GM21576 (cell line): ENCODE data around the gene CLCN1.
"Not testable (repeated sequence)": the region's sequence is repeated elsewhere in the genome, so short reads cannot be mapped to it uniquely, and the experiment has no call there.

Source experiments
- ATAC-seq: cut with Tn5 transposase; IDR thresholded peaks from one replicate; pipeline ENCODE4 v1.9.1; 2021; ENCODE audit warnings: mild to moderate bottlenecking, moderate library complexity; ENCODE audit not compliant: unreplicated experiment

Gene CLCN1

GRCh38 chr7:143315776-143316175 is at the start of gene CLCN1:
Gene CLCN1, plus strand, starts transcription at chr7:143316111. Its CDS starts 102 bp downstream, at chr7:143316213.
- no peak for ATAC-seq

GRCh38 chr7:143269251-143269650 is 46.7 kb upstream of the CLCN1 start:
- ATAC-seq = no peak

GRCh38 chr7:143271240-143271639 is 44.7 kb upstream of the CLCN1 start:
- ATAC-seq = no peak

- ATAC-seq = no peak
Observed at GRCh38 chr7:143272871-143273270, 43.0 kb upstream of the CLCN1 start.

GRCh38 chr7:143279186-143280098 is 36.5 kb upstream of the CLCN1 start:
- ATAC-seq = no peak

GRCh38 chr7:143280160-143280559 is 35.8 kb upstream of the CLCN1 start:
- no peak for ATAC-seq

GRCh38 chr7:143280566-143280965 is 35.3 kb upstream of the CLCN1 start:
- ATAC-seq = no peak

GRCh38 chr7:143281529-143281928 is 34.4 kb upstream of the CLCN1 start:
- ATAC-seq = no peak

- no peak for ATAC-seq
Observed at GRCh38 chr7:143282124-143282523, 33.8 kb upstream of the CLCN1 start.

GRCh38 chr7:143283381-143283780 is 32.5 kb upstream of the CLCN1 start:
- ATAC-seq = no peak

GRCh38 chr7:143284591-143285469 is 31.1 kb upstream of the CLCN1 start, which contains the start of gene TMEM139:
Gene TMEM139, plus strand, starts transcription at chr7:143284958. Its CDS starts 1,000 bp downstream, at chr7:143285958.
- no peak for ATAC-seq

- no peak for ATAC-seq
Observed at GRCh38 chr7:143285470-143285778, 30.5 kb upstream of the CLCN1 start.

- ATAC-seq = no peak
Observed at GRCh38 chr7:143285806-143286521, 29.9 kb upstream of the CLCN1 start.

GRCh38 chr7:143286522-143286890 is 29.4 kb upstream of the CLCN1 start:
- no peak for ATAC-seq

GRCh38 chr7:143287339-143287934 is 28.5 kb upstream of the CLCN1 start:
- no peak for ATAC-seq

- ATAC-seq = peak; percentile 85
Observed at GRCh38 chr7:143287935-143288826, 27.7 kb upstream of the CLCN1 start, which contains the start of gene CASP2. Gene CASP2, plus strand, starts transcription at chr7:143288351. Its CDS starts 105 bp downstream, at chr7:143288456.

GRCh38 chr7:143288836-143289235 is 27.1 kb upstream of the CLCN1 start:
- ATAC-seq = peak; percentile 1

GRCh38 chr7:143289421-143289820 is 26.5 kb upstream of the CLCN1 start:
- ATAC-seq = no peak

GRCh38 chr7:143289888-143290287 is 26.0 kb upstream of the CLCN1 start:
- not testable (repeated sequence) for ATAC-seq

GRCh38 chr7:143290293-143290692 is 25.6 kb upstream of the CLCN1 start:
- no peak for ATAC-seq
